Right lobe of liver (tissue), 6 donors: ENCODE measurements around the gene CCDC186. TPM values are rescaled to one million over a fixed set of nuclear protein-coding genes. Genes with fewer than 3 reads are reported as not detected.
"Not testable (repeated sequence)": the region's sequence is repeated elsewhere in the genome, so short reads cannot be mapped to it uniquely, and the experiment has no call there.

Source experiments
- ATAC-seq, 4 donors: fragments of 200-7000 bp; cut with Tn5 transposase; one replicate each; pipeline ENCODE4 v1.9.1; 2020; ENCODE audit warnings: mild to moderate bottlenecking in 4 of 4, moderate library complexity in 4 of 4
- DNase-seq, 3 donors: peaks; one replicate each; pipeline ENCODE4 v3.0.0-alpha.2; 2020
- H3K27ac ChIP-seq, 3 donors: fragments of 200-600 bp; one replicate each; pipeline ENCODE4 v1.8.0; 2022
- H3K27me3 ChIP-seq, 2 donors: fragments of 200-600 bp; one replicate each; pipeline ENCODE4 v1.8.0; 2022
- H3K36me3 ChIP-seq, 4 donors: fragments of 200-600 bp; sonication (generic) in 1 of 4; one replicate each; pipeline versions ENCODE4 v1.5.1 to v1.8.0; 2017 to 2022; ENCODE audit warnings: control low read depth in 1 of 4
- H3K4me1 ChIP-seq, 4 donors: fragments of 200-600 bp; sonication (generic) in 1 of 4; one replicate each; pipeline versions ENCODE4 v1.5.1 to v1.8.0; 2017 to 2022; ENCODE audit warnings: control low read depth in 1 of 4
- H3K4me3 ChIP-seq, 3 donors: fragments of 200-600 bp; one replicate each; pipeline ENCODE4 v1.8.0; 2022
- H3K9me3 ChIP-seq, 4 donors: fragments of 200-600 bp; sonication (generic) in 1 of 4; one replicate each; pipeline versions ENCODE4 v1.5.1 to v1.8.0; 2017 to 2022; ENCODE audit warnings: control low read depth in 1 of 4
- CTCF ChIP-seq, 4 donors: fragments of 200-600 bp in 3 of 4; fragments of 450-650 bp in 1 of 4; IDR thresholded peaks; one replicate each; pipeline versions ENCODE4 v1.5.1 to v1.8.0; 2016 to 2022; ENCODE audit warnings: antibody characterized with exemption in 4 of 4, mild to moderate bottlenecking in 2 of 4
- POLR2A ChIP-seq: fragments of 450-650 bp; IDR thresholded peaks from one replicate; pipeline ENCODE4 v1.6.1; 2017; ENCODE audit warnings: antibody characterized with exemption, mild to moderate bottlenecking
- WGBS: methylation state at CpG from one replicate; pipeline ENCODE4 v1.1.6; 2018; ENCODE audit warnings: low coverage, low lambda C conversion rate; ENCODE audit not compliant: insufficient coverage; ENCODE audit errors: missing lambda C conversion rate; 5-methylcytosine and 5-hydroxymethylcytosine counted together
- intact Hi-C, 2 donors: fragments of 100-400 bp; cut with DNase I; formaldehyde crosslinking; loops; one replicate each; pipeline versions ENCODE4 v1.11.2 to v1.14.1; 2022
- total RNA-seq, 6 experiments: library from RNA; depleted of rRNA in 2 of 6; stranded (reverse); fragments of >200 nt in 2 of 6; fragmentation: NEBNext Ultra II Directional in 3 of 6; extraction: Animal tissue kit (Norgen Biotek cat#: 25700) in 3 of 6; gene quantifications; one replicate each; pipeline versions ENCODE4 v1.1.0 to v1.2.4, GENCODE V29; 2016 to 2023
- donor health status: DM: no; HTN: yes; CAD: no.
- donor health status: DM: no; HTN: no; CAD: no.
- donor health status: DM: no; HTN: no; CAD: no.
- donor health status: DM: no; HTN: yes; CAD: no.
- donor health status: DM: no; HTN: yes; CAD: no.

Gene CCDC186
- total RNA-seq, 6 experiments from 2014 or later = 4.2 to 11.7 (median 6.9) TPM

GRCh38 chr10:114157912-114158311, 16.1 kb downstream of the CCDC186 start:
- TF ChIP-seq POLR2A (no peak), CTCF (IDR thresholded peaks at IDR 0.05) (no peak)
- H3K27me3 ChIP-seq = no peaks in the 10 kb centered on the region
- H3K27ac ChIP-seq = no peak overlapping the region
- WGBS = 96% methylated on average over 2 of the region's 2 CpGs
- intact Hi-C loops = no loop called here
- H3K4me3 ChIP-seq = no peak overlapping the region
- DNase-seq = no peak
- no peak for ATAC-seq
- no peaks in the 10 kb centered on the region for H3K9me3 ChIP-seq
- H3K4me1 ChIP-seq = no peaks in the 10 kb centered on the region
- no peaks in the 10 kb centered on the region for H3K36me3 ChIP-seq

- Histone ChIP-seq H3K9me3 (no peaks in the 10 kb centered on the region), H3K4me3 (no peak overlapping the region), H3K4me1 (no peaks in the 10 kb centered on the region), H3K27ac (no peak overlapping the region), H3K36me3 (peaks cover 0 to 18% (median 6%) of the 10 kb centered on the region in 4 donors), H3K27me3 (no peaks in the 10 kb centered on the region)
- DNase-seq = no peak
- no peak for TF ChIP-seq CTCF (IDR thresholded peaks at IDR 0.05)
- TF ChIP-seq POLR2A = no peak
- 100% methylated on average over 1 of the region's 1 CpG for WGBS
- ATAC-seq = no peak
- intact Hi-C loops = no loop called here
Observed at GRCh38 chr10:114151892-114152291, 22.1 kb downstream of the CCDC186 start.

- TF ChIP-seq POLR2A (no peak), CTCF (IDR thresholded peaks at IDR 0.05) (no peak)
- intact Hi-C loops = no loop called here
- Histone ChIP-seq H3K9me3 (no peaks in the 10 kb centered on the region), H3K4me3 (no peak overlapping the region), H3K36me3 (peaks cover 0 to 18% (median 6%) of the 10 kb centered on the region in 4 donors), H3K4me1 (no peaks in the 10 kb centered on the region), H3K27me3 (no peaks in the 10 kb centered on the region), H3K27ac (no peak overlapping the region)
- ATAC-seq = peak in 1 of 4 donors; percentile 38
- no peak for DNase-seq
- 89% methylated on average over 1 of the region's 2 CpGs for WGBS
Observed at GRCh38 chr10:114151486-114151885, 22.5 kb downstream of the CCDC186 start.

GRCh38 chr10:114149476-114149875, 24.5 kb downstream of the CCDC186 start:
- H3K27ac ChIP-seq, H3K27me3 ChIP-seq, H3K4me1 ChIP-seq, DNase-seq, H3K9me3 ChIP-seq, H3K4me3 ChIP-seq, intact Hi-C loops, ATAC-seq: not testable (repeated sequence)
- 82% methylated on average over 2 of the region's 3 CpGs for WGBS
- peaks cover 0 to 23% (median 6%) of the 10 kb centered on the region in 4 donors for H3K36me3 ChIP-seq

GRCh38 chr10:114143160-114143559, 30.8 kb downstream of the CCDC186 start:
- intact Hi-C loops = no loop called here
- TF ChIP-seq CTCF (IDR thresholded peaks at IDR 0.05) (no peak), POLR2A (no peak)
- H3K4me3 ChIP-seq = no peak overlapping the region
- no peaks in the 10 kb centered on the region for H3K4me1 ChIP-seq
- ATAC-seq (no peak), DNase-seq (no peak)
- no peaks in the 10 kb centered on the region for H3K27me3 ChIP-seq
- H3K9me3 ChIP-seq = no peaks in the 10 kb centered on the region
- no peak overlapping the region for H3K27ac ChIP-seq
- WGBS = 100% methylated on average over 1 of the region's 1 CpG
- peaks cover 0 to 12% (median 0%) of the 10 kb centered on the region in 4 donors for H3K36me3 ChIP-seq
